Activated CD8-positive, alpha-beta memory T cell treated with anti-CD3 and anti-CD28 coated beads for 48 hours (primary cell): ENCODE data around the gene WDR73.
A peak's percentile ranks its signal among the peaks of the same experiment; 100 is the strongest.
"Not testable (repeated sequence)": the region's sequence is repeated elsewhere in the genome, so short reads cannot be mapped to it uniquely, and the experiment has no call there.

Source experiments
- DNase-seq, 3 experiments: peaks; one replicate each; pipeline ENCODE4 v3.0.0-alpha.2; 2020; ENCODE audit warnings: low read depth in 2 of 3, low spot score in 2 of 3

WDR73 gene

GRCh38 chr15:84658080-84658787 lies 4.2 kb upstream of the WDR73 start, which contains the start of gene NMB:
Gene NMB, minus strand, starts transcription at chr15:84658199. Its CDS starts 47 bp downstream, at chr15:84658152.
- peak; percentile 51 to 68 (median 56) for DNase-seq

DNA sequence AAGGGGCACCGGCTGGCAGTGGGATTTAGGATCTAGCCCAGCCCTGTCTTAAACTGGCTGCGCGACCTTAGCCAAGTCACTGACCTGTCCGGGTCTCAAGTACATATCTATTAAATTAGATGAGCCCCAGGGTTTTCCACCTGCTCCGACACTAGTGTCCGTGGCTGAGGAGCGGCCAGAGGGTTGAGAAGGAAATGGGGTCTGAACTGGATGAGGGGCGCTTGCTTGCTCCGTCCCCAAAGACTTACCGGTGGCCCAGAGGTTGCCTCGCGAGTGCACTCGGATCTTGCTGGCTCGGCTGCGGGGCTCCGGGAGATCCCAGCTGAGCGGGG lies 3.6 kb upstream of the WDR73 start:
- DNase-seq = no peak

DNA sequence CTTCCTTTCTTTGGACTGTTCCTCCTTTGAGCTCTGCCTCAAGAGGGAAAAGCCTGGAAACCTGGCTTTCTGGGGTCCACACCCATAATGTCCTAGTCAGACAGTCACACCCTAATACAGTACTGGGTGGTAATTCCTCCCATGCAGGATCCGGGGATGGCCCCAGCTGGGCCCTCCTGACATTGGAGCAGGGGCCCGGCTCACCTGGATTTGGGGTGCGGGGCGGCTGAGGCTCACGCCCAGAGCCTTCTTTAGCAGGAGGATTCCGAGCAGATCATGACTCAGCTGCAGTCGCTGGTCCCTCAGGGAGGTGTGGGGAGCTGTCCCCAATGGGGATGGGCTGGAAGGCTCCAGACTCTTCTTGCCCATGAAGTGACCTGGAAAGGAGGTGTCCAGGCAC lies 2.9 kb upstream of the WDR73 start:
- DNase-seq = no peak

GRCh38 chr15:84654689-84655453 lies 788 bp upstream of the WDR73 start:
- peak in 2 of 3 experiments; percentile 44 to 51 for DNase-seq

GRCh38 chr15:84653584-84653909 lies 536 bp downstream of the WDR73 start:
- DNase-seq = no peak

DNA sequence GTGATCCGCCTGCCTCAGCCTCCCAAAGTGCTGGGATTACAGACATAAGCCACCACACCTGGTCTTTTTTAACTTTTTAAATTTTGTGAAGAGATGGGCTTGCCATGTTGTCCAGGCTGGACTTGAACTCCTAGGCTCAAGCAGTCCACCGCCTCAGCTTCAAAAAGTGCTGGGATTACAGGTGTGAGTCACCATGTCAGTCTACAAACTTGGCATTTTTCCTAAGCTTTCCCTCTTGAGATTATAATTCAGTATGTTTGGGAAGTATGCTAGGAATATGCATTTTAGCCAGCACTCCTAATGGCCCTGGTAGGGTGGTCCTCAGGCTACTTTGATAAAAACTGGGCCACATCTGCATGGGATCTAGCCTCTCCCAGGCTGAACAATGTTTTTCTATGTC lies 4.4 kb downstream of the WDR73 start:
- DNase-seq = no peak

DNA sequence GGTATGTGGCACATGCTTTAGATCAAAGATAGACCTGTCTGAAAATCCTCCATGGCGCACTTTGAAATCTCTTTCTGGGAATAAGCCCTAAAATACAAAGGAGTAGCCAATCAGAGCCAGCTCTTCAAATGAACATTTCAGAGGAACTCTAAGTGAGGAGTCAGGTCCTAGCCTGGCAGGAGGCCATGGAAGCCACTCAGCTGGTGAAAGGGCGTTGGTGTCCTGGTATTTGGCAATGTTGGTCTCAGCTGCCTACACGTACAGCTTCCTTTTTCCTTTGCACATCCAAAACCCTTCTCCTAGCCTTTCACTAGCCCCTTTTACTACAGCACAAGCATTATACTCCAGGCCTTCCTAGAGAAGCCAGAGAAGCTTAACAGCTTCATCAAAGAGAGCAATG lies 5.5 kb downstream of the WDR73 start:
- DNase-seq = no peak

DNA sequence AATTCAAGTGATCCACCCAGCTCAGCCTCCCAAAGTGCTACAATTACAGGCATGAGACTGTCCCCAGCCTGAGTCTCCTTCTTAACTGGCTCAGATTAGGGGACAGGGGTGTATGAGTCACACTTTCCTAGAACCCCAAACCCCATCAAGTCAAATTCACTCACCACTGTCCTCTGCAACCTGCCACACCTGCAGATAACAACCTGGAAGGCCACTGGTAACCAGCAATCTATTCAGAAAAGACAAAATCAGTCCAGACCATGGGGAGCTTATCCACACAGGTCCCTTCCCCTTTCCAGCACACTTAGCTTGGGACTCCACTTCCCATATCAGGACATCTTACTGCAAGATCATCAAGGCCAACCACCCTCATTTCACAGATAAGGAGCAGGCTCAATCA lies 6.4 kb downstream of the WDR73 start:
- no peak for DNase-seq

DNA sequence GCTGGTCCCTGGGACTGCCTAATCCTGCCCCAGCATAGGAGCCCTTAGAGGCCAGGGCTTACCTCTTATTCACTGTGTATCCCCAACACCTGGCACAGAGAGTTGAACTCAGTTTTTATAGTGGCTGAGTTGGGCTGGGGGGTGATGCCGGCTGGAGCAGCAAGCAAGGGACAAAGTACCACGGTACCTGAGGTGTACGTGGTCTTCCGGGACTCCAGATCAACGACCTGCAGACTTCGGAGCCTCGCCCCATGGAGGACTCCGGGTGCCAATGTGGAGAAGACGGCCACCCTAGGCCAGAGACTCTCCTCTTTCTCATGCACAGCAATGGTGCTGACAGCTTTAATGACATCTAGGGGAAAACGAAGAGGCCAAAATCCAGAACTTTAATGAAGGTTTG lies 8.1 kb downstream of the WDR73 start:
- DNase-seq = no peak

- no peak for DNase-seq
Measured at GRCh38 chr15:84645496-84645895, 8.6 kb downstream of the WDR73 start.

- no peak for DNase-seq
Measured at GRCh38 chr15:84643838-84644237, 10.2 kb downstream of the WDR73 start.

DNA sequence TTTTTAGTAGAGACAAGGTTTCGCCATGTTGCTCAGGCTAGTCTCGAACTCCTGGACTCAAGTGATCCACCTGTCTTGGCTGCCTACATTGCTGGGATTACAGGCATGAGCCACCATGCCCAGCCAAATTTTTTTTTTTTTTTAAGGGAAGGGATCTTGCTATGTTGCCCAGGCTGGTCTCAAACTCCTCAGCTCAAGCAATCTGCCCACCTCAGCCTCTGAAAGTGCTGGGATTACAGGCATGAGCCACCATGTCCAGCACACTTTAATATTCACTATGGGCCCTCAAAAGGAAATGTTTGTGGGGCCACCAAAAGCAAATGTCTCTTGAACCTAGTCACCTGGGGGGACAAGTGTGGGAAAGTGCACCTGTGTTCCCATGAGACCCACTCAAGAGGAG lies 11.4 kb downstream of the WDR73 start:
- not testable (repeated sequence) for DNase-seq

DNA sequence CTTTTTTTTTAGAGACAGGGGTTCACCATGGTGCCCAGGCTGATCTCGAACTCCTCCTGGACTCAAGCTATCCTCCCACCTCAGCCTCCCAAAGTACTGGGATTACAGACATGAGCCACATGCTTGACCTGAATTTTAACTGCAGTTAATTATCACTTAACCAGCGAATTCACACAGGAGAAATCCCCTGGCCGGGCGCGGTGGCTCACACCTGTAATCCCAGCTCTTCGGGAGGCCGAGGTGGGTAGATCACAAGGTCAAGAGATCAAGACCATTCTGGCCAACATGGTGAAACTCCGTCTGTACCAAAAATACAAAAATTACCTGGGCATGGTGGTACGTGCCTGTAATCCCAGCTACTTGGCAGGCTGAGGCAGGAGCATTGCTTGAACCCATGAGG lies 12.2 kb downstream of the WDR73 start:
- not testable (repeated sequence) for DNase-seq

- no peak for DNase-seq
Measured at GRCh38 chr15:84638103-84638502, 16.0 kb downstream of the WDR73 start.

GRCh38 chr15:84634228-84634837 lies 19.8 kb downstream of the WDR73 start:
- no peak for DNase-seq

- peak; percentile 37 to 54 (median 47) for DNase-seq
Measured at GRCh38 chr15:84633311-84634227, 20.5 kb downstream of the WDR73 start.

DNA sequence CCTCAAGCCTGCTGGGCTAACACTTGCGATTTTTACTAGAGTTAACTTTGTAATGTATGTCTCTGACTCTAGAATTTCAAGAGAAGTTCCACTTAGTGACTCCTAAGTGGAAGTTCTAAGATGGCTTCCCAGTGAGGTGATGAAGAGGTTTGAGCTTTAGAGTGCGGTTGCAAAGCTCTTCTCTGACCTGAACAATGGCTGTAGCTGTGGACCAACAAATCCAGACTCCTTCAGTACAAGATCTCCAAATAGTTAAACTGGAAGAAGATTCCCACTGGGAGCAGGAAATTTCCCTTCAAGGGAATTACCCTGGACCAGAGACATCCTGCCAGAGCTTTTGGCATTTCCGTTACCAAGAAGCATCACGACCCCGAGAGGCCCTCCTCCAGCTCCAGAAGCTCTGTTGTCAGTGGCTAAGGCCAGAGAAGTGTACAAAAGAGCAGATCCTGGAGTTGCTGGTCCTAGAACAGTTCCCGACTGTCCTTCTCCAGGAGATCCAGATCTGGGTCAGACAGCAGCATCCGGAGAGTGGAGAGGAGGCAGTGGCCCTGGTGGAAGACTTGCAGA lies 22.3 kb downstream of the WDR73 start:
- no peak for DNase-seq

GRCh38 chr15:84629033-84629432 lies 25.1 kb downstream of the WDR73 start:
- DNase-seq = no peak

DNA sequence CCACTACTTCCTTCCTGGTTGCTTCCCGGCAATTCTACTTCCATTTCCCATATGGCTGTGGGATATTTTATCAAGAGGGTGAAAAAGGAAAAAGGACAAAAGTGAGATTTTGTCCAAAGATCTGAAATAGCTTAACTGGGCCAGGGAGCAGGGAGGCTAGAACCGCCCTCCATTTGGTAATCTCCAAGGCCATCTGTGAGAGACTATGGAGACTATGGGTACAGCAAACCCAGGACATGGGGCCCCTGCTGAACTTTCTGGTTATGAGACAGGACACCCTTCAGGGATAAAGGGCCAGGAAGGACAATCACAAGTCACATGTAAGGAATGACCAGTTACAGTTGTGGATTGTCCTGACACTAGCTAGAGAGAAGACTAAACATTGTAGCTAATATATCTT lies 29.0 kb downstream of the WDR73 start:
- no peak for DNase-seq

- DNase-seq = no peak
Measured at GRCh38 chr15:84624359-84624758, 29.7 kb downstream of the WDR73 start.

DNA sequence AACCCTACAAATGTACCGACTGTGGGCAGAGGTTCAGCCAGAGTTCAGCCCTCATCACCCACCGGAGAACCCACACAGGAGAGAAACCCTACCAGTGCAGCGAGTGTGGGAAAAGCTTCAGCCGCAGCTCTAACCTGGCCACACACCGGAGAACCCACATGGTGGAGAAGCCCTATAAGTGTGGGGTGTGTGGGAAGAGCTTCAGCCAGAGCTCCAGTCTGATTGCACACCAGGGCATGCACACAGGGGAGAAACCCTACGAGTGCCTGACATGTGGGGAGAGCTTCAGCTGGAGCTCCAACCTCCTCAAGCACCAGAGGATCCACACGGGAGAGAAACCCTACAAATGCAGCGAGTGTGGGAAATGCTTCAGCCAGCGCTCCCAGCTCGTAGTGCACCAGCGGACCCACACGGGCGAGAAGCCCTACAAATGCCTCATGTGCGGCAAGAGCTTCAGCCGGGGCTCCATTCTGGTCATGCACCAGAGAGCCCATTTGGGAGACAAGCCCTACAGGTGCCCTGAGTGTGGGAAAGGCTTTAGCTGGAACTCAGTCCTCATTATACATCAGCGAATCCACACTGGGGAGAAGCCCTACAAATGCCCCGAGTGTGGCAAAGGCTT lies 32.6 kb downstream of the WDR73 start:
- DNase-seq = no peak
